ENCODE results near the gene ALDH9A1.

The ALDH9A1 gene

DNA sequence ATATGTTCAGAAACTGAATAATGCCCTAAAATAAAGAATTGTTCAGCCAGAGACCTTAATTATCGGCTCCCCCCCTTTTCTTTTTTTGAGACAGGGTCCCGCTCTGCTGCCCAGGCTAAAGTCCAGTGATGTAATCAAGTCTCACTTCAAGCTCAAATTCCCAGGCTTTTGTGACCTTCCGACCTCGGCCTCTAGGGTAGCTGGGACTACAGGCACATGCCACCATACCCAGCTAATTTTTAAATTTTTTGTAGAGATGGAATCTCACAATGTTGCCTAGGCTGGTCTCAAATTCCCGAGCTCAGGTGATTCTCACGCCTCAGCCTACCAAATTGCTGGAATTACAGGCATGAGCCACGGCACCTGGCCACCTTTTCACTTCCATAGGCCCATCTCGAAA lies 43.8 kb upstream of the ALDH9A1 start:
- Histone ChIP-seq H4K20me1 (ENCODE audit: insufficient read depth, low read length) (no peaks in the 10 kb centered on the region), H3K27me3 (ENCODE audit: insufficient read depth, low read length) (no peaks in the 10 kb centered on the region), H3K9ac (ENCODE audit: low read length) (no peak overlapping the region), H3K36me3 (ENCODE audit: insufficient read depth, low read length) (peaks cover 60% of the 10 kb centered on the region), H3F3A (ENCODE audit: insufficient read depth, low read length) (peaks cover 4% of the 10 kb centered on the region; the same call in 1 of the 2 replicates), H3K27ac (ENCODE audit: low read depth, low read length, poor library complexity, severe bottlenecking) (no peak overlapping the region), H3K4me2 (ENCODE audit: low read length) (no peak overlapping the region), H3K79me2 (ENCODE audit: insufficient read depth, low read length) (peaks cover 5% of the 10 kb centered on the region; the same call in 1 of the 2 replicates), H3K4me1 (ENCODE audit: insufficient read depth, low read length, severe bottlenecking) (peaks cover 21% of the 10 kb centered on the region), H3K4me3 (ENCODE audit: low read depth, low read length, poor library complexity, severe bottlenecking) (no peak overlapping the region), H3K9me3 (ENCODE audit: low read length) (no peaks in the 10 kb centered on the region), H3K9me2 (ENCODE audit: low read depth, low read length) (no peaks in the 10 kb centered on the region), H2AFZ (ENCODE audit: low read length) (no peak overlapping the region)
- TF ChIP-seq EZH2 (IDR thresholded peaks at IDR 0.05; ENCODE audit: borderline replicate concordance, low read length): no peak
- TF ChIP-seq, protein P1, sequence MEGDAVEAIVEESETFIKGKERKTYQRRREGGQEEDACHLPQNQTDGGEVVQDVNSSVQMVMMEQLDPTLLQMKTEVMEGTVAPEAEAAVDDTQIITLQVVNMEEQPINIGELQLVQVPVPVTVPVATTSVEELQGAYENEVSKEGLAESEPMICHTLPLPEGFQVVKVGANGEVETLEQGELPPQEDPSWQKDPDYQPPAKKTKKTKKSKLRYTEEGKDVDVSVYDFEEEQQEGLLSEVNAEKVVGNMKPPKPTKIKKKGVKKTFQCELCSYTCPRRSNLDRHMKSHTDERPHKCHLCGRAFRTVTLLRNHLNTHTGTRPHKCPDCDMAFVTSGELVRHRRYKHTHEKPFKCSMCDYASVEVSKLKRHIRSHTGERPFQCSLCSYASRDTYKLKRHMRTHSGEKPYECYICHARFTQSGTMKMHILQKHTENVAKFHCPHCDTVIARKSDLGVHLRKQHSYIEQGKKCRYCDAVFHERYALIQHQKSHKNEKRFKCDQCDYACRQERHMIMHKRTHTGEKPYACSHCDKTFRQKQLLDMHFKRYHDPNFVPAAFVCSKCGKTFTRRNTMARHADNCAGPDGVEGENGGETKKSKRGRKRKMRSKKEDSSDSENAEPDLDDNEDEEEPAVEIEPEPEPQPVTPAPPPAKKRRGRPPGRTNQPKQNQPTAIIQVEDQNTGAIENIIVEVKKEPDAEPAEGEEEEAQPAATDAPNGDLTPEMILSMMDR (IDR thresholded peaks at IDR 0.05; ENCODE audit: low read length): no peak

DNA sequence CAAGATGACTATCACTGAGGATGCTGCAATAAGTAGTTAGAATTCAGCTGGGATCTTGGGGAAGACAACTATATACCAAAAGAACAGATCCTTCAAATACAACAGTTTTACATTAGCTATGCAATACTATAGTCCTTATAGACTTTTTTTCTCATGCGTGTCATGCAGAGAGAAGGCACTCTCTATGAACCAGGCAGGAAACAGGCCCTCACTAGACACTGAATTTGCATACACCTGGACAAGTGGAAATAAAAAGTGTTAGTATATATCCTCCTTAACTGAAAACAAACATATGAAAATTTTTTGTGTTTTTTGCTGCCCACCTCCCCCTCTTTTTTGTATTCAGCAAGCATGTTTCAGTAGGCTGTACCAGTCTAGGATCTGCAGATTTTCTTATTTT lies 40.4 kb upstream of the ALDH9A1 start:
- TF ChIP-seq, protein P1 (IDR thresholded peaks at IDR 0.05; ENCODE audit: low read length): no peak
- TF ChIP-seq EZH2 (IDR thresholded peaks at IDR 0.05; ENCODE audit: borderline replicate concordance, low read length): no peak
- peaks cover 4% of the 10 kb centered on the region; the same call in 1 of the 2 replicates for H3F3A ChIP-seq (ENCODE audit: insufficient read depth, low read length)

DNA sequence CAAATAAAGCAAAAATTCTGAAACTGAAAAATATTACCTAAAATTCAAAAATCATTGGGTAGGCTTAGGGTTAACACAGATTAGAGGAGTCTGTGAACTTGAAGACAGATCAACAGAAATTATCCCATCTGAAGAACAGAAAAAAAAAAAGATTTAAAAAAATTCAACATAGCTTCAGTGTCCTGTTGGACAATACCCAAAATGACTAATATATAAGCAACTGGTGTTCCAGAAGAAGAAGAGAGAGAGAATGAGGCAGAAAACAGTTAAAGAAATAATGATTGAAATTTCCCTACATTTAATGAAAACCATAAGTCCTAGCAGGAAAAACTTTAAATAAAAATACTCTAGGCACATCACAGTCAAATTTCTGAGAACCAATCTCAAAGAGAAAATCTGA lies 38.8 kb upstream of the ALDH9A1 start:
- no peaks in the 10 kb centered on the region for H4K20me1 ChIP-seq (ENCODE audit: insufficient read depth, low read length)
- peaks cover 21% of the 10 kb centered on the region for H3K4me1 ChIP-seq (ENCODE audit: insufficient read depth, low read length, severe bottlenecking)
- peaks cover 5% of the 10 kb centered on the region; the same call in 1 of the 2 replicates for H3K79me2 ChIP-seq (ENCODE audit: insufficient read depth, low read length)
- H3F3A ChIP-seq (ENCODE audit: insufficient read depth, low read length): peaks cover 4% of the 10 kb centered on the region; the same call in 1 of the 2 replicates
- H3K9me2 ChIP-seq (ENCODE audit: low read depth, low read length): no peaks in the 10 kb centered on the region
- no peaks in the 10 kb centered on the region for H3K27me3 ChIP-seq (ENCODE audit: insufficient read depth, low read length)
- peaks cover 69% of the 10 kb centered on the region for H3K36me3 ChIP-seq (ENCODE audit: insufficient read depth, low read length)
- no peak for TF ChIP-seq EZH2 (IDR thresholded peaks at IDR 0.05; ENCODE audit: borderline replicate concordance, low read length)
- TF ChIP-seq, protein P1 (IDR thresholded peaks at IDR 0.05; ENCODE audit: low read length): no peak
- no peak overlapping the region for H3K4me2 ChIP-seq (ENCODE audit: low read length)
- H3K9ac ChIP-seq (ENCODE audit: low read length): no peak overlapping the region
- no peak overlapping the region for H2AFZ ChIP-seq (ENCODE audit: low read length)
- H3K4me3 ChIP-seq (ENCODE audit: low read depth, low read length, poor library complexity, severe bottlenecking): no peak overlapping the region
- no peaks in the 10 kb centered on the region for H3K9me3 ChIP-seq (ENCODE audit: low read length)
- no peak overlapping the region for H3K27ac ChIP-seq (ENCODE audit: low read depth, low read length, poor library complexity, severe bottlenecking)

More for the DNA sequence above, 40.4 kb upstream of the ALDH9A1 start:
- Histone ChIP-seq H3K4me3 (ENCODE audit: low read depth, low read length, poor library complexity, severe bottlenecking) (no peak overlapping the region), H3K36me3 (ENCODE audit: insufficient read depth, low read length) (peaks cover 74% of the 10 kb centered on the region), H3K9ac (ENCODE audit: low read length) (no peak overlapping the region), H2AFZ (ENCODE audit: low read length) (no peak overlapping the region), H3K4me2 (ENCODE audit: low read length) (0 out of 2 replicates have a peak overlapping the region, but pooled peaks have one; percentile 6), H3K4me1 (ENCODE audit: insufficient read depth, low read length, severe bottlenecking) (peaks cover 21% of the 10 kb centered on the region), H3K27me3 (ENCODE audit: insufficient read depth, low read length) (no peaks in the 10 kb centered on the region), H3K9me3 (ENCODE audit: low read length) (no peaks in the 10 kb centered on the region), H3K9me2 (ENCODE audit: low read depth, low read length) (no peaks in the 10 kb centered on the region), H3K27ac (ENCODE audit: low read depth, low read length, poor library complexity, severe bottlenecking) (peak overlapping the region; percentile 54), H4K20me1 (ENCODE audit: insufficient read depth, low read length) (no peaks in the 10 kb centered on the region), H3K79me2 (ENCODE audit: insufficient read depth, low read length) (peaks cover 5% of the 10 kb centered on the region; the same call in 1 of the 2 replicates)

Measured in OCI-LY1 (cell line).